ENCODE measurements around the gene MYL11. TPM values are rescaled to one million over a fixed set of nuclear protein-coding genes. Genes with fewer than 3 reads are reported as not detected.
"Not testable (repeated sequence)": the region's sequence is repeated elsewhere in the genome, so short reads cannot be mapped to it uniquely, and the experiment has no call there.

The MYL11 gene, protein sequence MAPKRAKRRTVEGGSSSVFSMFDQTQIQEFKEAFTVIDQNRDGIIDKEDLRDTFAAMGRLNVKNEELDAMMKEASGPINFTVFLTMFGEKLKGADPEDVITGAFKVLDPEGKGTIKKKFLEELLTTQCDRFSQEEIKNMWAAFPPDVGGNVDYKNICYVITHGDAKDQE
- not detected for total RNA-seq
- 1 to 10 TPM in 1 of 2 donors, under 1 TPM in 1; 0.44 to 3.9 TPM for polyA plus RNA-seq
- long read RNA-seq, donor 1 = 0 reads
- long read RNA-seq, donor 2 = 0 reads
- long read RNA-seq, donor 3 = 0 reads
- long read RNA-seq, donor 4, partial matches to known transcripts = 0 of 1 reads
- long read RNA-seq, donor 4, other reads (novel, unspliced or antisense) = 0 of 1 reads
- long read RNA-seq, donor 5, partial matches to known transcripts = 0 of 3 reads
- long read RNA-seq, donor 5, other reads (novel, unspliced or antisense) = 0 of 3 reads

DNA sequence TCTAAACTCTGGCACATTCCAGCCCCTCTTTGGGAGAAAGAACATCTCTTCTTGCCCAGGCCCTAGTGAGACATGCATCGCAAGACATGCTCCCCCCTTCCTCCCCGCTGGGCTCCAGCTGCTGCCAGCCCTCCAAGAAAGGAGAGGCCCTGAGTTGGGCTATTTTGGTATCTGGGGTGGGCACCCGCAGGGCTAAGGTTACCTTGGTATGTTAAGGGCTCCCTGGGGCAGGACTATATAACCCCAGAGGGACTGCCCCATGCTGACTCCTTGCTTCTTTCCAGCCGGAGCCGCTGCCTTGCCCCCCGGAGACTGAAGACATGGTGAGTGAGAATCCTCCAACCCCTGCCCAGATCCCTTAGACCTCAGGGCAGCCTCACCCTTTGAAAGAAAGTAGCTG lies at the start of gene MYL11:
Gene MYL11 (plus strand): TSS at position 265 of the 400 bp plus-strand sequence. CDS start 56 bp downstream, at position 321.
- no peak within 1 kb of the TSS for H3K4me3 ChIP-seq
- no peak for ATAC-seq (ENCODE audit: insufficient read depth, low FRiP score)
- H3K36me3 ChIP-seq (ENCODE audit: control insufficient read depth in 4 of 4, insufficient read depth in 4 of 4, low read length in 4 of 4) = no peaks in the 10 kb centered on the region

DNA sequence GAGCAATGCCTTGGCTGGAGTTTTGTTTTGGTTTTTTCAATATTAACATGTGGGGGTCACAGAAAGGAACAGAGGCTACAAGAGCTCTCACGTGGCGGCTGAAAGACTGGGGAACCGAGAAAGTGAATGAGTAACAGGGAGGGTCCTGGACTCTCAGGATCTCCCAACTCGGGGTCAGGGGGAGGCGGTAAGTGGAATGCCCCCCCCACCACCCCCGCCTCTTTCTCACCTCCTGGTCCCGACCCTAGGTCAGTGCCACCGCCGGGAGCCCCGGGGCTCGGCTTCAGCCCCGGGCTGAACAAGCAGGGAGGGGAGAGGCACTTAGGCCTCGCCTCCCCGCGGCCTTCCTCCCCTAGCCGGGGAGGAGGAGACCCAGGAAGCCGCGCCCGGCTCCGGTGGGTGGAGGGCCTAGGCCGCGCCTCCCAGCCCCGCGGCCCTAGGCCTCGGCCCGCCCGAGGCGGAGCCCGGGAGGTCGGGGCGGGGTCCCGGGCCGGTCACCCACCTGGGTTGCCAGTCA lies 40.1 kb upstream of the MYL11 start:
- DNase-seq (peak; percentile 78 to 84 (median 81)), ATAC-seq (ENCODE audit: insufficient read depth, low FRiP score) (peak; percentile 96)
- not testable (repeated sequence) for H3K36me3 ChIP-seq (ENCODE audit: control insufficient read depth in 4 of 4, insufficient read depth in 4 of 4, low read length in 4 of 4); H3K27me3 ChIP-seq (ENCODE audit: control insufficient read depth in 3 of 3, insufficient read depth in 3 of 3, low read length in 2 of 3); H3K9me3 ChIP-seq (ENCODE audit: control insufficient read depth in 4 of 4, insufficient read depth in 3 of 4, low read length in 3 of 4); H3K4me1 ChIP-seq (ENCODE audit: control insufficient read depth in 5 of 5, insufficient read depth in 5 of 5, low read length in 5 of 5); H3K9ac ChIP-seq (ENCODE audit: insufficient read depth in 1 of 2, low read length in 2 of 2)
- H3K4me3 ChIP-seq = peak overlapping the region; percentile 49
- 0 to 1% methylated on average over 16 to 26 of the region's 33 CpGs for WGBS, 2 donors
- peak overlapping the region; percentile 100 for H3K27ac ChIP-seq (ENCODE audit: low read depth in 1 of 2, low read length in 1 of 2)

More for the DNA sequence above, at the start of gene MYL11:
- Histone ChIP-seq H3K4me1 (ENCODE audit: control insufficient read depth in 5 of 5, insufficient read depth in 5 of 5, low read length in 5 of 5) (peaks cover 0 to 10% (median 5%) of the 10 kb centered on the region in 5 donors), H3K27me3 (ENCODE audit: control insufficient read depth in 3 of 3, insufficient read depth in 3 of 3, low read length in 2 of 3) (no peaks in the 10 kb centered on the region), H3K9me3 (ENCODE audit: control insufficient read depth in 4 of 4, insufficient read depth in 3 of 4, low read length in 3 of 4) (no peaks in the 10 kb centered on the region), H3K27ac (ENCODE audit: low read depth in 1 of 2, low read length in 1 of 2) (no peak within 1 kb of the TSS), H3K9ac (ENCODE audit: insufficient read depth in 1 of 2, low read length in 2 of 2) (no peak within 1 kb of the TSS)
- no peak for DNase-seq
- TF ChIP-seq, protein P1, sequence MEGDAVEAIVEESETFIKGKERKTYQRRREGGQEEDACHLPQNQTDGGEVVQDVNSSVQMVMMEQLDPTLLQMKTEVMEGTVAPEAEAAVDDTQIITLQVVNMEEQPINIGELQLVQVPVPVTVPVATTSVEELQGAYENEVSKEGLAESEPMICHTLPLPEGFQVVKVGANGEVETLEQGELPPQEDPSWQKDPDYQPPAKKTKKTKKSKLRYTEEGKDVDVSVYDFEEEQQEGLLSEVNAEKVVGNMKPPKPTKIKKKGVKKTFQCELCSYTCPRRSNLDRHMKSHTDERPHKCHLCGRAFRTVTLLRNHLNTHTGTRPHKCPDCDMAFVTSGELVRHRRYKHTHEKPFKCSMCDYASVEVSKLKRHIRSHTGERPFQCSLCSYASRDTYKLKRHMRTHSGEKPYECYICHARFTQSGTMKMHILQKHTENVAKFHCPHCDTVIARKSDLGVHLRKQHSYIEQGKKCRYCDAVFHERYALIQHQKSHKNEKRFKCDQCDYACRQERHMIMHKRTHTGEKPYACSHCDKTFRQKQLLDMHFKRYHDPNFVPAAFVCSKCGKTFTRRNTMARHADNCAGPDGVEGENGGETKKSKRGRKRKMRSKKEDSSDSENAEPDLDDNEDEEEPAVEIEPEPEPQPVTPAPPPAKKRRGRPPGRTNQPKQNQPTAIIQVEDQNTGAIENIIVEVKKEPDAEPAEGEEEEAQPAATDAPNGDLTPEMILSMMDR (IDR thresholded peaks at IDR 0.05; ENCODE audit: control extremely low read depth, extremely low read depth) = no peak
- WGBS, 2 donors = 93 to 96% methylated on average over 6 of the region's 6 CpGs

DNA sequence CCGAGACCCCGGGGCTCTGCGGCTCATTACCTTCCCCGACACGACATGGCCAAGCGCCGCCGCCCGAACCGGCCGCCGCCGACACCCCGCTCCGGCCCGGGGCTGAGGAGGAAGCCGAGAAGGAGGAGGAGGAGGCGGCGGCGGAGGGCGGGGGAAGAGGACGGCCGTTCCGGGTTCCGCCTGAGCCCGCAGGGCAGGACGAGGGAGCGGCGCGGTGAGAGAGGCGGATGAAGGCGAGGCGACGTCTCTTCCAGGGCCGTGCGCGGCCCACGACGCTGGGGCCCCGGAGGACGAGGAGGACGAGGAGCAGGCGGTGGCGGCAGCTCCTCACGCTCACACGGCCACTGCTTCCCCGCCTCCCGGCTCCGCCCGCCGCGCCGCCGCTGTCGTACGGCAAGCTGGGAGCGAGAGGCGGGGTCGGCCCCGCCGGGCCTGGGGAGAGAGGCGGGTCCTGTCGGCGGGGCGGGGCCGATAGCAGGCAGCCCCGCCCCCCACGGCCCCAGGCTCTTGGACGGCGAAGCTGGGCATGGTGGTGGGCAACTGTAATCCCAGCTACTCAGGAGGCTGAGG lies 39.5 kb upstream of the MYL11 start:
- WGBS, 2 donors = 0 to 1% methylated on average over 48 to 70 of the region's 70 CpGs
- H3K36me3 ChIP-seq (ENCODE audit: control insufficient read depth in 4 of 4, insufficient read depth in 4 of 4, low read length in 4 of 4); H3K4me1 ChIP-seq (ENCODE audit: control insufficient read depth in 5 of 5, insufficient read depth in 5 of 5, low read length in 5 of 5); H3K9me3 ChIP-seq (ENCODE audit: control insufficient read depth in 4 of 4, insufficient read depth in 3 of 4, low read length in 3 of 4); H3K27me3 ChIP-seq (ENCODE audit: control insufficient read depth in 3 of 3, insufficient read depth in 3 of 3, low read length in 2 of 3): not testable (repeated sequence)
- Histone ChIP-seq H3K27ac (ENCODE audit: low read depth in 1 of 2, low read length in 1 of 2) (peak overlapping the region; percentile 100), H3K9ac (ENCODE audit: insufficient read depth in 1 of 2, low read length in 2 of 2) (peak overlapping the region in 1 of 2 donors; percentile 32), H3K4me3 (peak overlapping the region; percentile 90)
- ATAC-seq (ENCODE audit: insufficient read depth, low FRiP score) = peak; percentile 90
- DNase-seq = peak; percentile 81 to 88 (median 86)

DNA sequence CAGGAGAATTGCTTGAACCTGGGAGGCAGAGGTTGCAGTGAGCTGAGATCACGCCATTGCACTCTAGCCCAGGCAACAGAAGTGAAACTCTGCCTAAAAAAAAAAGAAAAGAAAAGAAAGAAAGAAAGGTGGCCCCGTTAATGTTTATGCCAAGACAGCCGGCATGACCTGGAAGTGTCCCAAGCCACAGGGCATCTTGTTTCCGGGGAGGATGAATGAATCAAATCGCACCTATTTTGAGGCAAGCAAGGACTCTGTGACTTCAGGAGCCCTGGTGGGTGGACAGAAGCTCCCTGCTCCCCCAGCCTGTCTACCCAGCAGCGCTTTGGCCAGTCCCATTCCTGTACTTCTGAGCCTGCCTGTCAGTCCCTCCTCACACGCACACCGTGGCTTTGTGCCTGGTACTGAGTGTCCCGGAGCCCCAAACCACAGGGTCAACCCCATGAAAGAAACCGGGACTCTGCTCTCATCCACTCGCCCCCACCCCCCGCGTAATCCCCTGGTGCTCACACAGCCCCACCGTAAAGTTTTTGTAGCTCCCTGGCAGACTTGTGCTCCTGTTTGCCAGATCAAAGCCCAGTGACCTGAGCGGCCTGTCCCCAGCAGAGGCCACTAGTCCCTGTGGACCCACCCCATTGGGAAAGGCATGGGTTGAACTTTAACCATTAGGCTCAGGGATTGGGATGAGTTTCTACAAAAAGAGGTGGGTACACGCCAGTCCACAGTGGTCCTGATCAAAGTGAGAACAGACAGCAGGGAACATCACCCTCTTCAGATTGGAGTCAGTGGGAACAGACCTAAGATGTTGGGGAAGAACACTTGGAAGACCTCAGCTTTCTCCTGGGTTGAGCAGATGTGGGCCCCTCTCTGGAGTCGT lies 38.8 kb upstream of the MYL11 start:
- ATAC-seq (ENCODE audit: insufficient read depth, low FRiP score) (no peak), DNase-seq (peak in 1 of 3 donors; percentile 22)
- peak overlapping the region; percentile 25 for H3K4me3 ChIP-seq
- no peaks in the 10 kb centered on the region for H3K27me3 ChIP-seq (ENCODE audit: control insufficient read depth in 3 of 3, insufficient read depth in 3 of 3, low read length in 2 of 3)
- peaks cover 0 to 6% (median 3%) of the 10 kb centered on the region in 5 donors for H3K4me1 ChIP-seq (ENCODE audit: control insufficient read depth in 5 of 5, insufficient read depth in 5 of 5, low read length in 5 of 5)
- H3K9me3 ChIP-seq (ENCODE audit: control insufficient read depth in 4 of 4, insufficient read depth in 3 of 4, low read length in 3 of 4) = no peaks in the 10 kb centered on the region
- H3K9ac ChIP-seq (ENCODE audit: insufficient read depth in 1 of 2, low read length in 2 of 2) = peak overlapping the region in 1 of 2 donors; percentile 32
- 43 to 47% methylated on average over 17 of the region's 17 CpGs for WGBS, 2 donors
- TF ChIP-seq, protein P1 (IDR thresholded peaks at IDR 0.05; ENCODE audit: control extremely low read depth, extremely low read depth) = no peak
- peak overlapping the region; percentile 68 to 100 for H3K27ac ChIP-seq (ENCODE audit: low read depth in 1 of 2, low read length in 1 of 2)
- H3K36me3 ChIP-seq (ENCODE audit: control insufficient read depth in 4 of 4, insufficient read depth in 4 of 4, low read length in 4 of 4) = no peaks in the 10 kb centered on the region

DNA sequence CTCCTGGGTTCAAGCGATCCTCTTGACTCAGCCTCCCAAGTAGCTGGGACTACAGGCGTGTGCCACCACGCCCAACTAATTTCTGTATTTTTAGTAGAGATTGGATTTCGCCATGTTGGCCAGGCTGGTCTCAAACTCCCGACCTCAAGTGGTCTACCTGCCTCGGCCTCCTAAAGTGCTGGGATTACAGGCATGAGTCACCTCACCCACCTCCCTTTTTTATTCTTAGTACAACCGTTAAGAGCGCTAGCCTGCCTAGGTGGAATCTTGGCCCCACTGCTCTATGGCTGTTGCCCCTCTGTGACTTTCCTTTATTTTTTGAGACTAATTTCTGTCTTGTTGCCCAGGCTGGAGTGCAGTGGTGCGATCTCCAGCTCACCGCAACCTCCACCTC lies 36.6 kb upstream of the MYL11 start:
- not testable (repeated sequence) for DNase-seq; H3K4me3 ChIP-seq; H3K4me1 ChIP-seq (ENCODE audit: control insufficient read depth in 5 of 5, insufficient read depth in 5 of 5, low read length in 5 of 5); H3K27me3 ChIP-seq (ENCODE audit: control insufficient read depth in 3 of 3, insufficient read depth in 3 of 3, low read length in 2 of 3); H3K27ac ChIP-seq (ENCODE audit: low read depth in 1 of 2, low read length in 1 of 2); H3K36me3 ChIP-seq (ENCODE audit: control insufficient read depth in 4 of 4, insufficient read depth in 4 of 4, low read length in 4 of 4); H3K9me3 ChIP-seq (ENCODE audit: control insufficient read depth in 4 of 4, insufficient read depth in 3 of 4, low read length in 3 of 4); H3K9ac ChIP-seq (ENCODE audit: insufficient read depth in 1 of 2, low read length in 2 of 2); ATAC-seq (ENCODE audit: insufficient read depth, low FRiP score)
- 89 to 99% methylated on average over 10 of the region's 10 CpGs for WGBS, 2 donors

DNA sequence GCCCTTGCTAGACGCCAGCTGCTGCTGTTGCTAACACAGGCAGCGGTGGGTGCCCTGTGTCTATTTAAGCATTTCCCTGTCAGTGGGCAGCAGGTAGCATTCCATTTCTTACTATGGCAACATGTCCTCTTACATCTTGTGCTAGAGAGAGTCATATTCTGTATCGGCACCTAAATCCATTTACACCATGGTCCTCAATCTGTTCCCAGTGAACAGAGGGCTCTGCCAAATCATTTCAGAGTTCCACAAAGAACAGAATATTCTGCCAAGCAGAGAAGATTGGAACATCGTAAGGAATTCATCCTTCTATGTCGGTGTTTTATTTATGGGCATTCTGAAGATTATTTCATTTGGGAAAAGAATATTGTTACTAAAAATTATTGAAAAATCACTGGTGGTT lies 35.9 kb upstream of the MYL11 start:
- ATAC-seq (ENCODE audit: insufficient read depth, low FRiP score); H3K9me3 ChIP-seq (ENCODE audit: control insufficient read depth in 4 of 4, insufficient read depth in 3 of 4, low read length in 3 of 4); DNase-seq; H3K27ac ChIP-seq (ENCODE audit: low read depth in 1 of 2, low read length in 1 of 2); H3K4me3 ChIP-seq; H3K9ac ChIP-seq (ENCODE audit: insufficient read depth in 1 of 2, low read length in 2 of 2); H3K27me3 ChIP-seq (ENCODE audit: control insufficient read depth in 3 of 3, insufficient read depth in 3 of 3, low read length in 2 of 3); H3K4me1 ChIP-seq (ENCODE audit: control insufficient read depth in 5 of 5, insufficient read depth in 5 of 5, low read length in 5 of 5); H3K36me3 ChIP-seq (ENCODE audit: control insufficient read depth in 4 of 4, insufficient read depth in 4 of 4, low read length in 4 of 4): not testable (repeated sequence)
- WGBS, 2 donors = 86 to 95% methylated on average over 3 to 5 of the region's 5 CpGs
